ENCODE measurements around the gene DNAH10. TPM values are rescaled to one million over a fixed set of nuclear protein-coding genes. Genes with fewer than 3 reads are reported as not detected.

DNAH10 gene
- total RNA-seq, 1 donor from 2014 or later, result 0.54 TPM

DNA sequence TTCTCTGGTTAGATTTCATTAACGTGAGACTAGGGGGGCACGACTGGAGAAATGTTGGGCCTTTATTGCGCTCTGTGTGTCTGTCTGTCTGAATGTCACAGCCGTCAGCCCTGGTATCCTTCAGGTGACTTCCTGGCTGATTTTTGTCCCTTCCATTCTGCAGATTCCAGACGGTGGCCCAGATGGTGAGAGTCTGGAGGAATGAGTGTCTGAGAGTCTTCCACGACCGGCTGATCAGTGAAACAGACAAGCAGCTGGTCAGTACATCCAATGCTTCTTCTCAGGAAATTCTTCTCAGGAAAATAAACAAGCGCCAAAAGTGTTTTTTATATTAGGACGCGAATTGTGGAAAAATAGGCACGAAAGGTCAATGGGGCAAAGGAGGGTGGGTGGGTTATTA is 117.0 kb downstream of the DNAH10 start:
- Histone ChIP-seq H3K27ac (ENCODE audit: low read depth, low read length) (no peak overlapping the region), H3K9ac (ENCODE audit: low read length) (no peak overlapping the region), H3K4me2 (ENCODE audit: low read length) (no peak overlapping the region), H3K4me3 (ENCODE audit: insufficient read depth, low read depth, low read length) (no peak overlapping the region), H4K20me1 (ENCODE audit: insufficient read depth, low read length) (no peaks in the 10 kb centered on the region), H3K79me2 (ENCODE audit: insufficient read depth, low read length) (no peaks in the 10 kb centered on the region), H3K9me3 (ENCODE audit: insufficient read depth, low read depth, low read length) (peaks cover 3% of the 10 kb centered on the region), H3K27me3 (ENCODE audit: insufficient read depth, low read length) (peaks cover 11% of the 10 kb centered on the region), H2AFZ (ENCODE audit: low read depth, low read length) (no peak overlapping the region), H3K36me3 (ENCODE audit: insufficient read depth, low read length) (no peaks in the 10 kb centered on the region), H3K4me1 (ENCODE audit: insufficient read depth, low read length) (no peaks in the 10 kb centered on the region)
- Mint-ChIP-seq H3K4me1 (ENCODE audit: low read depth, unreplicated experiment) (no peaks in the 10 kb centered on the region), H3K36me3 (ENCODE audit: low read depth, unreplicated experiment) (no peaks in the 10 kb centered on the region), H3K9me3 (ENCODE audit: unreplicated experiment) (no peaks in the 10 kb centered on the region), H3K27ac (ENCODE audit: unreplicated experiment) (no peak overlapping the region), H3K4me3 (ENCODE audit: unreplicated experiment) (no peak overlapping the region), H3K27me3 (ENCODE audit: low read depth, unreplicated experiment) (peaks cover 24% of the 10 kb centered on the region)
- TF ChIP-seq, protein P1, sequence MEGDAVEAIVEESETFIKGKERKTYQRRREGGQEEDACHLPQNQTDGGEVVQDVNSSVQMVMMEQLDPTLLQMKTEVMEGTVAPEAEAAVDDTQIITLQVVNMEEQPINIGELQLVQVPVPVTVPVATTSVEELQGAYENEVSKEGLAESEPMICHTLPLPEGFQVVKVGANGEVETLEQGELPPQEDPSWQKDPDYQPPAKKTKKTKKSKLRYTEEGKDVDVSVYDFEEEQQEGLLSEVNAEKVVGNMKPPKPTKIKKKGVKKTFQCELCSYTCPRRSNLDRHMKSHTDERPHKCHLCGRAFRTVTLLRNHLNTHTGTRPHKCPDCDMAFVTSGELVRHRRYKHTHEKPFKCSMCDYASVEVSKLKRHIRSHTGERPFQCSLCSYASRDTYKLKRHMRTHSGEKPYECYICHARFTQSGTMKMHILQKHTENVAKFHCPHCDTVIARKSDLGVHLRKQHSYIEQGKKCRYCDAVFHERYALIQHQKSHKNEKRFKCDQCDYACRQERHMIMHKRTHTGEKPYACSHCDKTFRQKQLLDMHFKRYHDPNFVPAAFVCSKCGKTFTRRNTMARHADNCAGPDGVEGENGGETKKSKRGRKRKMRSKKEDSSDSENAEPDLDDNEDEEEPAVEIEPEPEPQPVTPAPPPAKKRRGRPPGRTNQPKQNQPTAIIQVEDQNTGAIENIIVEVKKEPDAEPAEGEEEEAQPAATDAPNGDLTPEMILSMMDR (IDR thresholded peaks at IDR 0.05; ENCODE audit: insufficient read depth, low read depth, low read length), result no peak
- no peak for TF ChIP-seq EZH2 (IDR thresholded peaks at IDR 0.05; ENCODE audit: insufficient read depth, low read length)
- FAIRE-seq (no peak), DNase-seq (ENCODE audit: low read depth) (no peak)

DNA sequence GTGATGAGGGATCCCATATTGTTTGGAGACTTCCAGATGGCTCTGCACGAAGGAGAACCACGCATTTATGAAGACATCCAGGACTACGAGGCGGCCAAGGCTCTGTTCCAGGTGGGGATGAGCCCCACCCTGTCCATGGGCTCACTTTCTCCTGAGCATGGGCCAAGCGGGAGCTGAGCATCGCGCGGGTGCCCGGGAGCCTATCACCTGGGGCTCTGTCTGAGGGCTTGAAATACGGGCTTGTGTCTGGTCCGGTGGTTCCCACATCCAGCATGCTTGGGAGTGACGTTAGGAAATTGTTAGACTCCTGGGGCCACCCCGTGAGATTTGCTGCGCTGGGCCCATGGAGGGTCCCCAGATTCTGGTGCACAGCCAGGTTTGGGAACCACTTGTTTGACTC is 117.6 kb downstream of the DNAH10 start:
- TF ChIP-seq, protein P1 (IDR thresholded peaks at IDR 0.05; ENCODE audit: insufficient read depth, low read depth, low read length), result no peak
- no peak for TF ChIP-seq EZH2 (IDR thresholded peaks at IDR 0.05; ENCODE audit: insufficient read depth, low read length)
- Histone ChIP-seq H3K79me2 (ENCODE audit: insufficient read depth, low read length) (no peaks in the 10 kb centered on the region), H3K4me1 (ENCODE audit: insufficient read depth, low read length) (no peaks in the 10 kb centered on the region), H4K20me1 (ENCODE audit: insufficient read depth, low read length) (no peaks in the 10 kb centered on the region), H3K9me3 (ENCODE audit: insufficient read depth, low read depth, low read length) (no peaks in the 10 kb centered on the region), H2AFZ (ENCODE audit: low read depth, low read length) (no peak overlapping the region), H3K4me3 (ENCODE audit: insufficient read depth, low read depth, low read length) (no peak overlapping the region), H3K9ac (ENCODE audit: low read length) (no peak overlapping the region), H3K27ac (ENCODE audit: low read depth, low read length) (no peak overlapping the region), H3K36me3 (ENCODE audit: insufficient read depth, low read length) (no peaks in the 10 kb centered on the region), H3K27me3 (ENCODE audit: insufficient read depth, low read length) (peaks cover 9% of the 10 kb centered on the region), H3K4me2 (ENCODE audit: low read length) (no peak overlapping the region)
- H3K27me3 Mint-ChIP-seq (ENCODE audit: low read depth, unreplicated experiment), result peaks cover 21% of the 10 kb centered on the region
- no peaks in the 10 kb centered on the region for H3K36me3 Mint-ChIP-seq (ENCODE audit: low read depth, unreplicated experiment)
- H3K4me1 Mint-ChIP-seq (ENCODE audit: low read depth, unreplicated experiment), result no peaks in the 10 kb centered on the region
- no peak for FAIRE-seq
- DNase-seq (ENCODE audit: low read depth), result no peak
- H3K9me3 Mint-ChIP-seq (ENCODE audit: unreplicated experiment), result peaks cover 2% of the 10 kb centered on the region
- no peak overlapping the region for H3K27ac Mint-ChIP-seq (ENCODE audit: unreplicated experiment)
- no peak overlapping the region for H3K4me3 Mint-ChIP-seq (ENCODE audit: unreplicated experiment)

DNA sequence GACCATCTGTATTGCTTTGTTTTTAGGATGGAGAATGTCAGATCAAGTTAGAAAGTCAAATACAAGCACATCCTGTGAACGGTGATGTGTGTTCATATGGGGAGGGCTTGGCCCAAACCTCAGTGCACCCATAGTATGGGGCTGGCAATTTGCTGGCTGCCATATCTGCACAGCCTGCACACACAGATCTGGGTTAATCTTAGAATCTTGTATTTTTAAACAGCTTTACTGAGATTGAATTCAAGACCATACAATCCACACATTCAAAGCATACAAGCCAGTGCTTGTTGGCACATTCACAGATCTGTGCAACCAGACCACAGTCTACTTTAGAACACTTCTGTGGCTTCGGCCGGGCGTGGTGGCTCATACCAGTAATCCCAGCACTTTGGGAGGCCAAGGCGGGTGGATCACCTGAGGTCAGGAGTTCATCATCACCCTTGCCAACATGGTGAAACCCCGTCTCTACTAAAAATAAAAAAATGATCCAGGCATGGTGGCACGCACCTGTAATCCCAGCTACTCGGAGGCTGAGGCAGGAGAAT is 120.1 kb downstream of the DNAH10 start:
- Histone ChIP-seq H3K4me3 (ENCODE audit: insufficient read depth, low read depth, low read length) (no peak overlapping the region), H3K4me2 (ENCODE audit: low read length) (no peak overlapping the region), H3K9me3 (ENCODE audit: insufficient read depth, low read depth, low read length) (no peaks in the 10 kb centered on the region), H3K27me3 (ENCODE audit: insufficient read depth, low read length) (peaks cover 17% of the 10 kb centered on the region), H4K20me1 (ENCODE audit: insufficient read depth, low read length) (no peaks in the 10 kb centered on the region), H3K9ac (ENCODE audit: low read length) (no peak overlapping the region), H2AFZ (ENCODE audit: low read depth, low read length) (no peak overlapping the region), H3K36me3 (ENCODE audit: insufficient read depth, low read length) (no peaks in the 10 kb centered on the region), H3K4me1 (ENCODE audit: insufficient read depth, low read length) (no peaks in the 10 kb centered on the region), H3K79me2 (ENCODE audit: insufficient read depth, low read length) (no peaks in the 10 kb centered on the region), H3K27ac (ENCODE audit: low read depth, low read length) (no peak overlapping the region)
- TF ChIP-seq, protein P1 (IDR thresholded peaks at IDR 0.05; ENCODE audit: insufficient read depth, low read depth, low read length), result no peak
- TF ChIP-seq EZH2 (IDR thresholded peaks at IDR 0.05; ENCODE audit: insufficient read depth, low read length), result no peak
- Mint-ChIP-seq H3K27me3 (ENCODE audit: low read depth, unreplicated experiment) (peaks cover 24% of the 10 kb centered on the region), H3K4me3 (ENCODE audit: unreplicated experiment) (no peak overlapping the region), H3K27ac (ENCODE audit: unreplicated experiment) (no peak overlapping the region), H3K4me1 (ENCODE audit: low read depth, unreplicated experiment) (no peaks in the 10 kb centered on the region), H3K9me3 (ENCODE audit: unreplicated experiment) (peaks cover 2% of the 10 kb centered on the region), H3K36me3 (ENCODE audit: low read depth, unreplicated experiment) (peaks cover 2% of the 10 kb centered on the region)
- DNase-seq (ENCODE audit: low read depth) (no peak), FAIRE-seq (no peak)

Measured in astrocyte (in vitro differentiated cells and primary cell).